Panc1 (cell line): ENCODE data around the gene SLC9A7. TPM values are rescaled to one million over a fixed set of nuclear protein-coding genes. Genes with fewer than 3 reads are reported as not detected.

Experiments
- ATAC-seq: fragments of 200-7000 bp; cut with Tn5 transposase; 2 replicates; pipeline ENCODE4 v1.9.1; 2020; ENCODE audit warnings: mild to moderate bottlenecking, moderate library complexity
- BruUV-seq: library from RNA; stranded (reverse); fragments of 400-500 nt; replicated peaks from 2 replicates; lab custom pipeline; 2021; lab: Mats Ljungman, UMichigan
- CTCF ChIA-PET: fragments of 300-600 bp; sonication (Branson Sonifier 250); formaldehyde crosslinking; loops from one replicate; lab custom pipeline; 2022; ENCODE audit warnings: antibody characterized with exemption; lab: Charles Lee
- POLR2A ChIA-PET: fragments of 300-600 bp; sonication (Branson Sonifier 250); formaldehyde crosslinking; loops from one replicate; lab custom pipeline; 2022; ENCODE audit warnings: antibody characterized with exemption; lab: Charles Lee
- DNase-seq: peaks from one replicate; pipeline ENCODE4 v3.0.0-alpha.2; 2010; ENCODE audit warnings: low read depth, low spot score
- H3K27ac ChIP-seq: 2 replicates; pipeline ENCODE4 v1.5.1; 2011; ENCODE audit warnings: mild to moderate bottlenecking, low read length, inconsistent platforms
- H3K27me3 ChIP-seq: fragments of 200-500 bp; sonication (Bioruptor generic); 2 replicates; pipeline ENCODE4 v1.6.0; 2014; ENCODE audit warnings: low read length, inconsistent platforms; ENCODE audit not compliant: control insufficient read depth, insufficient read depth
- H3K36me3 ChIP-seq: fragments of 200-500 bp; sonication (Bioruptor generic); 2 replicates; pipeline ENCODE4 v1.5.1; 2014; ENCODE audit warnings: inconsistent platforms, mild to moderate bottlenecking, low read length, moderate library complexity; ENCODE audit not compliant: control insufficient read depth, insufficient read depth
- H3K4me1 ChIP-seq: 2 replicates; pipeline ENCODE4 v1.5.1; 2011; ENCODE audit warnings: inconsistent platforms, mild to moderate bottlenecking, low read length, moderate library complexity; ENCODE audit not compliant: control insufficient read depth, insufficient read depth
- H3K4me3 ChIP-seq, 2 experiments: 2 replicates each; pipeline ENCODE4 v1.5.1; 2011 to 2012; ENCODE audit warnings: low read depth in 2 of 2, low read length in 2 of 2, mild to moderate bottlenecking in 2 of 2, inconsistent platforms in 1 of 2, moderate library complexity in 1 of 2
- H3K9me3 ChIP-seq: fragments of 200-500 bp; sonication (Bioruptor generic); 2 replicates; pipeline ENCODE4 v1.5.1; 2014; ENCODE audit warnings: low read depth, mild to moderate bottlenecking, inconsistent platforms, low read length, moderate library complexity; ENCODE audit not compliant: control insufficient read depth, insufficient read depth
- POLR2AphosphoS5 ChIP-seq: IDR thresholded peaks from 2 replicates; pipeline ENCODE4 v1.6.1; 2012; ENCODE audit warnings: mild to moderate bottlenecking, low read depth, low read length, moderate library complexity
- SIN3A ChIP-seq: IDR thresholded peaks from 2 replicates; pipeline ENCODE4 v1.6.1; 2012; ENCODE audit warnings: low read depth, mild to moderate bottlenecking, low read length, moderate library complexity, borderline replicate concordance; ENCODE audit not compliant: insufficient read depth
- TCF7L2 ChIP-seq: IDR thresholded peaks from 2 replicates; pipeline ENCODE4 v1.6.1; 2011; ENCODE audit warnings: mild to moderate bottlenecking, low read depth, low read length, inconsistent platforms
- in situ Hi-C: cut with HindIII; loops from 2 replicates; pipeline ENCODE4 v1.10.0; 2016; ENCODE audit warnings: low sequenced_read_pairs, low pct_unique_long_range_greater_than_20kb
- intact Hi-C: fragments of 100-400 bp; cut with micrococcal nuclease; formaldehyde crosslinking; loops from one replicate; pipeline ENCODE4 v1.10.0; 2022; ENCODE audit not compliant: unreplicated experiment
- total RNA-seq: library from RNA; stranded (reverse); gene quantifications from one replicate; pipeline ENCODE4 v1.2.1, GENCODE V29; 2021; ENCODE audit not compliant: unreplicated experiment
- TF ChIP-seq, protein P1 (sequence below), 2 experiments: IDR thresholded peaks; 2 replicates each; pipeline ENCODE4 v1.6.1; 2011 to 2012; ENCODE audit warnings: low read depth in 2 of 2, control low read depth in 1 of 2, low read length in 1 of 2, mild to moderate bottlenecking in 1 of 2, moderate library complexity in 1 of 2; ENCODE audit not compliant: insufficient read depth in 1 of 2
- TF ChIP-seq, protein P2 (sequence below): fragments of 450-650 bp; IDR thresholded peaks from 2 replicates; pipeline ENCODE4 v1.5.1; 2017; ENCODE audit warnings: mild to moderate bottlenecking

The SLC9A7 gene
- total RNA-seq, 1 experiment from 2014 or later, result 80.4 TPM

DNA sequence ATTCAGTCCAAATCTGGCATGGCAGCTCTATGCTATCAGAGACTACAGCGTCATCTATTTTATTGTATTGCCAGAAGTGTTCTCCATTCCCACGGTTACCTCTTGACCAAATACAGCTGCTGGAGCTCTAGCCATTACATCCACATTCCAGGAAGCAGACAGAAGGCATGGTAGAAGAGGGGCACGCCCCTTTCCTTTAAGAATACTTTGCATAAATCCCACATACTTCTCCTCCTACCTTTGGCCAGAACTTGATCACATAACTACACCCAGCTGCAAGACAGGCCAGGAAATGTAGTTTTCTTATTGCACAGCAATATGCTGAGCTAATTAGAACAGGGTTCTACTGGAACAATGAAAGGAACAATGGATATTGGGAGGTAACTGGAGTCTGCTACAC is 14.9 kb downstream of the SLC9A7 start:
- BruUV-seq, result TSS peak; percentile 5
- POLR2A ChIA-PET, result no interaction called here
- intact Hi-C loops, result no loop called here
- TF ChIP-seq SIN3A (no peak), POLR2AphosphoS5 (no peak), TCF7L2 (no peak)
- TF ChIP-seq, protein P1, sequence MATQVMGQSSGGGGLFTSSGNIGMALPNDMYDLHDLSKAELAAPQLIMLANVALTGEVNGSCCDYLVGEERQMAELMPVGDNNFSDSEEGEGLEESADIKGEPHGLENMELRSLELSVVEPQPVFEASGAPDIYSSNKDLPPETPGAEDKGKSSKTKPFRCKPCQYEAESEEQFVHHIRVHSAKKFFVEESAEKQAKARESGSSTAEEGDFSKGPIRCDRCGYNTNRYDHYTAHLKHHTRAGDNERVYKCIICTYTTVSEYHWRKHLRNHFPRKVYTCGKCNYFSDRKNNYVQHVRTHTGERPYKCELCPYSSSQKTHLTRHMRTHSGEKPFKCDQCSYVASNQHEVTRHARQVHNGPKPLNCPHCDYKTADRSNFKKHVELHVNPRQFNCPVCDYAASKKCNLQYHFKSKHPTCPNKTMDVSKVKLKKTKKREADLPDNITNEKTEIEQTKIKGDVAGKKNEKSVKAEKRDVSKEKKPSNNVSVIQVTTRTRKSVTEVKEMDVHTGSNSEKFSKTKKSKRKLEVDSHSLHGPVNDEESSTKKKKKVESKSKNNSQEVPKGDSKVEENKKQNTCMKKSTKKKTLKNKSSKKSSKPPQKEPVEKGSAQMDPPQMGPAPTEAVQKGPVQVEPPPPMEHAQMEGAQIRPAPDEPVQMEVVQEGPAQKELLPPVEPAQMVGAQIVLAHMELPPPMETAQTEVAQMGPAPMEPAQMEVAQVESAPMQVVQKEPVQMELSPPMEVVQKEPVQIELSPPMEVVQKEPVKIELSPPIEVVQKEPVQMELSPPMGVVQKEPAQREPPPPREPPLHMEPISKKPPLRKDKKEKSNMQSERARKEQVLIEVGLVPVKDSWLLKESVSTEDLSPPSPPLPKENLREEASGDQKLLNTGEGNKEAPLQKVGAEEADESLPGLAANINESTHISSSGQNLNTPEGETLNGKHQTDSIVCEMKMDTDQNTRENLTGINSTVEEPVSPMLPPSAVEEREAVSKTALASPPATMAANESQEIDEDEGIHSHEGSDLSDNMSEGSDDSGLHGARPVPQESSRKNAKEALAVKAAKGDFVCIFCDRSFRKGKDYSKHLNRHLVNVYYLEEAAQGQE (IDR thresholded peaks at IDR 0.05; ENCODE audit: insufficient read depth in 1 of 2, low read depth in 2 of 2, low read length in 1 of 2), result no peak
- TF ChIP-seq, protein P2, sequence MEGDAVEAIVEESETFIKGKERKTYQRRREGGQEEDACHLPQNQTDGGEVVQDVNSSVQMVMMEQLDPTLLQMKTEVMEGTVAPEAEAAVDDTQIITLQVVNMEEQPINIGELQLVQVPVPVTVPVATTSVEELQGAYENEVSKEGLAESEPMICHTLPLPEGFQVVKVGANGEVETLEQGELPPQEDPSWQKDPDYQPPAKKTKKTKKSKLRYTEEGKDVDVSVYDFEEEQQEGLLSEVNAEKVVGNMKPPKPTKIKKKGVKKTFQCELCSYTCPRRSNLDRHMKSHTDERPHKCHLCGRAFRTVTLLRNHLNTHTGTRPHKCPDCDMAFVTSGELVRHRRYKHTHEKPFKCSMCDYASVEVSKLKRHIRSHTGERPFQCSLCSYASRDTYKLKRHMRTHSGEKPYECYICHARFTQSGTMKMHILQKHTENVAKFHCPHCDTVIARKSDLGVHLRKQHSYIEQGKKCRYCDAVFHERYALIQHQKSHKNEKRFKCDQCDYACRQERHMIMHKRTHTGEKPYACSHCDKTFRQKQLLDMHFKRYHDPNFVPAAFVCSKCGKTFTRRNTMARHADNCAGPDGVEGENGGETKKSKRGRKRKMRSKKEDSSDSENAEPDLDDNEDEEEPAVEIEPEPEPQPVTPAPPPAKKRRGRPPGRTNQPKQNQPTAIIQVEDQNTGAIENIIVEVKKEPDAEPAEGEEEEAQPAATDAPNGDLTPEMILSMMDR, result no peak
- DNase-seq, result no peak
- Histone ChIP-seq H3K36me3 (no peaks in the 10 kb centered on the region), H3K27ac (no peak overlapping the region), H3K4me3 (no peak overlapping the region), H3K4me1 (no peaks in the 10 kb centered on the region), H3K9me3 (peaks cover 12% of the 10 kb centered on the region; the same call in 1 of the 2 replicates), H3K27me3 (no peaks in the 10 kb centered on the region)
- no peak for ATAC-seq
- in situ Hi-C loops, result no loop called here
- CTCF ChIA-PET, result no interaction called here

- no TSS peak for BruUV-seq
- no peak overlapping the region for H3K4me3 ChIP-seq
- in situ Hi-C loops (no loop called here), intact Hi-C loops (no loop called here)
- ATAC-seq (no peak), DNase-seq (no peak)
- CTCF ChIA-PET, result no interaction called here
- no peaks in the 10 kb centered on the region for H3K36me3 ChIP-seq
- no peaks in the 10 kb centered on the region for H3K27me3 ChIP-seq
- no peaks in the 10 kb centered on the region for H3K4me1 ChIP-seq
- POLR2A ChIA-PET, result no interaction called here
- no peak overlapping the region for H3K27ac ChIP-seq
- peaks cover 12% of the 10 kb centered on the region; the same call in 1 of the 2 replicates for H3K9me3 ChIP-seq
- TF ChIP-seq SIN3A, result no peak
- TF ChIP-seq, protein P2, result no peak
- no peak for TF ChIP-seq TCF7L2
- TF ChIP-seq POLR2AphosphoS5, result no peak
- TF ChIP-seq, protein P1 (IDR thresholded peaks at IDR 0.05; ENCODE audit: insufficient read depth in 1 of 2, low read depth in 2 of 2, low read length in 1 of 2), result no peak
Measured at GRCh38 chrX:46743046-46743445, 15.9 kb downstream of the SLC9A7 start.
